HG03342 (cell line): ENCODE measurements around the gene SLC44A5.
"Not testable (repeated sequence)": the region's sequence is repeated elsewhere in the genome, so short reads cannot be mapped to it uniquely, and the experiment has no call there.

Experiments used
- ATAC-seq: cut with Tn5 transposase; IDR thresholded peaks from one replicate; pipeline ENCODE4 v1.9.1; 2021; ENCODE audit warnings: mild to moderate bottlenecking, moderate library complexity; ENCODE audit not compliant: unreplicated experiment

Gene SLC44A5

DNA sequence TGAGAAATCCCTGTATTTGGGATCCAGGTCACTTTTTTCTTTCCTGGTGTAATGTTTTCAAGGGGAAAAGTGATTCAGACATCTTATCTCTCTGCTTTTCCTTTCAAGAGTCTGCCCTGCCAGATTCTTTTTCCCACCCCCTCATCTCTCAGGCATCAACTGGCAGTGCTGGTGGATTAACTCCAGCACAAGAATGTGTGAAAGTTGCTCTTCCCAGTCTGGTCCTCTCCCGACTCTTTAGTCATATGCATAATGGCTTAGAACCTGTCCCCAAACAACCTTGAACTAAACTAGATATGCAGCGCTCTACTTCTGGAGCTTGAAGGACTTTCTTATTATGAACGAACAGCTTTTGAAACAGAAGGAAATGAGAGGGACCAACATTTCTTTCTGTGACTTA is 88.5 kb downstream of the SLC44A5 start:
- ATAC-seq: no peak

DNA sequence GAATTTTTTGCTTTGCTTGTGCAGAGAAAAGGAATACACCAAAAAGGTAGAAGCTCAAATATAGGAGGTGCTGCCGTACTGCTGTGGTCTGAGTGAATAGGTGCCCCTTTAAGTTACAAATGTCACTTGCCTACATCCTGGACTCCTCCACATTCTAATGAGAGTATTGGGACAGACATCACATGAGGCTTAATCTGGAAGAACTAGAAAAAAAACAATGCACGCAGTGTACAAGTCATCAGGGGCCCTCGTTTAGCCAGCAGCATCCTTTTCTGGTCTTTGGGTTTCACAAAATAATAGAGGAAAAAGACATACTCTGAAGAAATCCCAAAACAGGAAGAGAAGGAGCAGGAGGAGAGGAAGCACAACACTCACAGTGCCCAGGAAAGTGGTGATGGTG is 89.3 kb downstream of the SLC44A5 start:
- ATAC-seq: no peak

DNA sequence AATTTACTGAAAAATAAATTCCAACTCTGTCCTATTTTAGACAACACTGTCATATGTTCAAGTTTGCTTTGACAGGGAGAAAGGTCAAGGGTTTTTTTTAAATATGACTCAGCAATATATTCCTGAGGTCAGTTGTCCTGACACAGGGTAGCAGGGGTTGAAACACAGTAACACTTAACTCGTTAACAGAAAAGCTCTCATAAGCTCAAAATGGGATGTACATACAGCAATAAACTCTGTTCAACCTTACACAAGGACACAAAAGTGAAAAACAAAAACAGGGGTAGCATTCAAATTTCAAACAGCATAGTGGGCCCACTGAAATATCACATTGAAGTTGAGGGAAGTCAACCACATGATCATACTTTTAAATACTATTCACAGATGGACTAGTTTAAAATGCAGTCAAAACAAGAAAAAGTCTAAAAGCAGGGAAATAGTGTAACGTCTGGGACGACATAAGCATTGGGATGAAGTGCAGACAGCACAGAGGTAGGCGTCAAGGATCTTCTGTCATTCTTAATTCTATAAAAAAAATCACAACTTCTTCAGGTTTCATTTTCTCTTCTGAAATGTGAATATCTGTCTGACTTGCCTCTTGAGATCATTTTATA is 89.9 kb downstream of the SLC44A5 start:
- no peak for ATAC-seq

DNA sequence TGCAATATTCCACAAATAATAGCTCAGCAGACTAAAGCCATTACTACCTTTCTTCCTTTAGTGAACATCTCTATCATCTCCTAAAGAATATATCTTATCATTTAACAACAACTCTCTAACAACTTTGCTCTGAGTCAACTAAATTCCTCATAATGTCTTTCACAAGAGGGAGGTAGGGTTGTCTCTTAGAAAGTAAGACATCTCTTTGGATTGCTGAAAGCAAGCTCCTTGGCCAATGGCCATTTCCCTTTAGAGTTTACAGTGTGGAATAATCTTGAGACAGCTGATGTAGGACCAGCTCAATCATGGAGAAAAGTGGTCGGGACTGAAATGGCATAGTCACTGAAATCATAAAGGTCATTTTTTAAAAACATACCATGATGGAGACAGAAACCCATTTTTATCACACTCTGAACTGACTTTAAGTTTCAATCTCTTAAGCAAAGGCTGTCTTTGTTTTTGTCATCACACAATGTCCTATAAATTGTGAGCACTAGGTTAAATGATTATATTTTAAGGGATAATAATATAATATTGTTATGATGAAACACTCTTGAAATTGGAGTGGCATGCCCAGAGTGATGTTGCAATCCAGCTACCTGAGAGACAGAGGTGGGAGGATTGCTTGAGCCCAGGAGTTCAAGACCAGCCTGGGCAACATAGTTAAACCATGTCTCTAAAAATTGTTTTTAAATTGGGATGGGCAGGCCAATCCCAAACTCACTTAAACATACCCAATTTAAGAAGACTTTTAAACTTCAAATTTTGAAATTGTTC is 91.1 kb downstream of the SLC44A5 start:
- no peak for ATAC-seq

DNA sequence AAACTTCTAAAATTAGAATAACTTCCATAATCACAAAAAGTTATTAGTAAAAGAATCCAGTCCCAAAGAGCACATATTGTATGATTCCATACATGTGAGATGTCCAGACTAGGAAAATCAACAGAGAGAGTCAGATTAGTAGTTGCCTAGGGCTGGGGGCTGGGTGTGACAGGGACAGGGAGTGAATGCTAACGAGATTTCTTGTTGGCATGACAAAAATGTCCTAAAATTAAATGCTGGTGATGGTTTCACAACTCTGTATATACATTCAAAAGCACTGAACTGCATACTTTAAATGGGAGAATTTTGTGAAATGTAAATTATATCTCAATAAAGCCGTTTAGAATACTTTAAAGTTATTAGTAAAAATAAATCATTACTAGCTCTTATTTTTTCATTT is 92.2 kb downstream of the SLC44A5 start:
- ATAC-seq: no peak

DNA sequence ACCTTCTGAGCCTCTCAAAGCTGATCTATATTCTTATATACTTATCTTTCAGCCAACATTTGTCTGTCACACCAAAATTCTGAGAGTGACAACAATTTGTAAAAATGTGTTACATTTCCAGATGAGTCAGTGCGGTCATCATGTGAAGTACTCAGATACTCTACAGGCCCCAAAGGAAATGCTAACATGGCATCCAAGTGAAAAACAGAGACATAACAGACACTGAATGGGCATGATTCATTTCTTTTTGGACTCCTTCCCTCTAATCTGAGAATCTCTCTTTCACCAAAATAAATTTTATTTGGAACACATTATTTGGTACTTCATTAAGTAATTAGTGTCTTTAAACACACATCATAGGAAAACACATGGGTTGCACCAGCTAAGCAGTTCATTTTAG is 96.6 kb downstream of the SLC44A5 start:
- no peak for ATAC-seq

DNA sequence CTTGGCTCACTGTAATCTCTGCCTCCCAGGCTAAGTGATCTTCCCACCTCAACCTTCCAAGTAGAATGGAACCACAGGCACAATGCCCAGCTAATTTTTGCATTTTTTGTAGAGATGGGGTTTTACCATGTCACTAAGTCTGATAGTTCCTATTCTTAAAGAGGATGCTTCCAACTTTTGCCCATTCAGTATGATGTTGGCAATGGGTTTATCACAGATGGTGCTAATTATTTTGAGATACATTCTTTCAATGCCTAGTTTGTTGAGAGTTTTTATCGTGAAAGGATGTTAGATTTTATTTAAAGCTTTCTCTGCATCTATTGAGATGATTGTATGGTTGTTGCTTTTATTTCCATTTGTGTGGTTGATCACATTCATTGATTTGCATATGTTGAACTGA is 103.9 kb downstream of the SLC44A5 start:
- ATAC-seq: no peak

DNA sequence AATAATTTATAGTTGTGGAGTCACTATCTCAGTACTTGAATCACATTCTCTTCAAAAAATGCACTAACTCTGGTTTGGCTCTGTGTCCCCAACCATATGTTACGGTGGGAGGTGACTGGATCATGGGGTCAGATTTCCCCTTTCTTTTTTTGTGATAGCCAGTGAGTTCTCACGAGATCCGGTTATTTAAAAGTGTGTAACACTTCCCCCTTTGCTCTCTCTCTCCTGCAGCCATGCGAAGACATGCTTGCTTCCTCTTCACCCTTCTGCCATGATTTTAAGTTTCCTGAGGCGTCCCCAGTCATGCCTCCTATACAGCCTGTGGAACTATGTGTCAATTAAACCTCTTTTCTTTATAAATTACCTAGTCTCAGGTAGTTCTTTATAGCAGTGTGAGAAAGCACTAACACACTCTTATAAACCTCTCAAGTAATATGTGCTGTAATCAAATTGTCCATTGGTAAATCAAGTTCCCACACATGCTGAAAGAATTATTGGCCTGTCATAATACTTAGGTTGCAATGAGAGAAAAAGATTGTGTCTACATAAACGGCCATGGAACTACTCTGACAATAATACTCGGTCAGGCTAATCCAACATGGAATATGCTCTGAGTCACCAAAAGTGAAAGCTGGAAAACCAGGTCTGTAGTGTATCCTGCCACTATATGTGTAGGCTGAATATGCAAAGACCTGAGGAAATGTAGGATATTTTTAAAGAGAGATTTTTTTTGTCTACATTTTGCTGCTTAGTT is 107.5 kb downstream of the SLC44A5 start:
- no peak for ATAC-seq

DNA sequence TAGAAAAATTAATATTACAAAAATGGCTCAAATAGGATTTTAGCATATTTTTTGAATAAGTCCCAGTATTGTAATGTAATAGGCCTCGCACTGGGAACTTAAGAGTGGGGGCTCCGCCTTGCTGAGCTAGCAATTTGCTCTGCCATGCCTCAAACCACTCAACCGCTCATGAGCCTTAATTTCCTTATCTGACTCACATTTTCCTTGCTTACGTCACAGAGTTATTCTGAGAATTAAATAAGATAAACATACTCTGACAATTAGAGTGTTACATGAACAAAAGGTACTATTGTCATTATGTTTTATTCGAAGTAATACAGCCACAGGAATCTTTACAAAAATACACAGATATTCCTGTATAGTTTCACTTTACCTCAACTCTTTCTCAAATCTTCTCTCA is 108.1 kb downstream of the SLC44A5 start:
- no peak for ATAC-seq

DNA sequence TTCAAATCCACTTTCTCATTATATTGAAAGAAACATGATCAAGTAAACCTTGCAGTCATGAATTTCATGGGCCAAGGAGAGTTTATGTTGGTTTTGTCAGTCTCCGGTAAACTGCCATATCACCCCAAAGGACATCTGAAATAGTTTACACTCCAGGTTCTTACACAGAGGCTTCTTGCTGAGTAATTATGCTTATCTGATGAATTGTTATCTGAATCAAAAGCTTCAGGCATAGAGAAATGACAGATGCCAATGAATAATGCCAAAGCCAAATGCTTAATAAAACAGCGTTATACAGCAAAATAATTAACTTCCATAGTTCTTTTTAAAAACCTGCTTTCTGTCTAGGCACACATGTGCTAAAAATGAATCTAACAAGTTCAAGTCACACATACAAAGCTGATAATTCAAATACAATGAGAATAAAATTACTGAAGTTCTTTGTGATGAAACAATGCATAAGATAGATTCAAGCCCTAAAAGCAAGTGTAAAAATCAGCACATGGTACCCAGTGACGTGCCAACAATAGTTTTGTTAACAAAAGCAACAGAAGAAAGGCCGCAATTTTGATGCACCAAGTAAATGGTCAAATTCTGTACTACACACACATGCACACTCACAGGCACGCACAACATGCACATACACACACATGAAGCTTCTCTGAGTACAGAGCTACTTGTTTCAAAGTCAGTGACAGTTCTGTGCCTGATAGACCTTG is 109.2 kb downstream of the SLC44A5 start:
- ATAC-seq: no peak

DNA sequence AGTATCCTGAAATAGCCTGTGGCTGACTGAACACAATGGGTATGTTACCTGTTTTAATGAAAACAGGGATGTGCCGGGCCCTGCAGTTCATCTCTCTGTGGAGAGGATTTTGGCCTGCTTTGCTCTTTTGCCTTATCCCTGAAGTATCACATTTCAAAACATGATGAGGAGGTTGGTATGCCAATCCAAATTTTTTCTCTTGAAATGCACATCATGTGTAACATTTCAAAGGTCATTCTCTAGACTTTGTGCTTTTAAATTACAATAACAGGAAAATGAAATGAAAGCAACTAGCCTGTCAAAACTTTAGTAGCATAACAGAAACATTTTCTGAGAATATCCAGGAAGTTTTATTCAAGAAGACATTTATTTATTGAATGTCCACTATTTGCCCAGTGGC is 118.9 kb downstream of the SLC44A5 start:
- ATAC-seq: no peak

DNA sequence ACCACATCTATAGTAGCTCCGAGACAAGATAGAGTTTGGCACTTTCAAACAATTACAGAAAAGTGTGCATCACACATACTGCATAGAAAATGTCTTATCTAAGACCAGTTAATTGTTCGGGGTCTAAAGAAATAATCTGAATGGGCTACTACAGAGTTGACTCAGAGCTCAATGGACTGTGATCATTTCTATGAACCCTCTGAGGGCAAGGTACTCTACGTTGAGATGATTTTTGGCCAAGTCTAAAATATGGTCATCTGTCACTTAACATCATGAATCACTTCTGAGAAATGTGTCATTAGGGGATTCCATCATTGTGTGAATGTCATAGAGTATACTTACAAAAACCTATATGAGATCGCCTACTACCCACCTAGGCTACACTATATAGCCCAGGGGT is 123.5 kb downstream of the SLC44A5 start:
- no peak for ATAC-seq

DNA sequence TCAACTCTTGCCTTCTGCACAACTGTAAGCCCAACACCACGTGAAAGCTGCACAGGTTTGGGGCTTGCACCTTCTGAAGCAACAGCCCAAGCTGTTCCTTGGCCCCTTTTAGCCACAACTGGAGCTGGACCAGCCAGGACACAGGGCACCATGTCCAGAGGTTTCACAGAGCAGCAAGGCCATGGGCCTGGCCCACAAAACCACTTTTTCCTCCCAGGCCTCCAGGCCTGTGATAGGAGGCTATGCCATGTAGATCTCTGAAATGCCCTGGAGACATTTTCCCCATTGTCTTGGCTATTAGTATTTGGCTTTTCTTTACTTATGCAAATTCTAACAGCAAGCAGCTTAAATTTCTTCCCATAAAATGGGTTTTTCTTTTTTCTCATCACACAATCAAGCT is 126.1 kb downstream of the SLC44A5 start:
- ATAC-seq: no peak

DNA sequence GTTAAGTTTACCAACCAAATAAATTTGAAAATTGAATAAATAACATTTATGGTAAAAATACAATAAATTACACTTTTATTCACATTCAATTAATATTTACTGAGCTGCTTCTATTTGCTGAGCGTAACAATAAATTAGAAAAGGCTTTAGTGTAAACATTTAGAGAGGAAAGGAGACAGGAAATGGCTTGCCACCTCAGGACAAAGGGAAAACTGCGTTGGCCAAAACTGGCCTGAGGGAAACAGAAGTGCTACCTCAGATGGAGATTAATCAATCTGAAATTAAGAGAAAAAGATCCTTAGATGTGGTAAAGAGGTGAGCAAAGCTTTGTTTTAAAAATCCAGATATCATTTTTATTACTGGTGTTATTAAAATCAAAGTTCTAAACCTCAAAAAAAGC is 128.0 kb downstream of the SLC44A5 start:
- ATAC-seq: no peak

DNA sequence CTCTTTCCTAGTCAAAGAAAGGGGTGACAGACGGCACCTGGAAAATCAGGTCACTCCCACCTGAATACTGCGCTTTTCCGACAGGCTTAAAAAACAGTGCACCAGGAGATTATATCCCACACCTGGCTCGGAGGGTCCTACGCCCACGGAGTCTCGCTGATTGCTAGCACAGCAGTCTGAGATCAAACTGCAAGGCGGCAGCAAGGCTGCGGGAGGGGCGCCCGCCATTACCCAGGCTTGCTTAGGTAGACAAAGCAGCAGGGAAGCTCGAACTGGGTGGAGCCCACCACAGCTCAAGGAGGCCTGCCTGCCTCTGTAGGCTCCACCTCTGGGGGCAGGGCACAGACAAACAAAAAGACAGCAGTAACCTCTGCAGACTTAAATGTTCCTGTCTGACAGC is 134.4 kb downstream of the SLC44A5 start:
- not testable (repeated sequence) for ATAC-seq

DNA sequence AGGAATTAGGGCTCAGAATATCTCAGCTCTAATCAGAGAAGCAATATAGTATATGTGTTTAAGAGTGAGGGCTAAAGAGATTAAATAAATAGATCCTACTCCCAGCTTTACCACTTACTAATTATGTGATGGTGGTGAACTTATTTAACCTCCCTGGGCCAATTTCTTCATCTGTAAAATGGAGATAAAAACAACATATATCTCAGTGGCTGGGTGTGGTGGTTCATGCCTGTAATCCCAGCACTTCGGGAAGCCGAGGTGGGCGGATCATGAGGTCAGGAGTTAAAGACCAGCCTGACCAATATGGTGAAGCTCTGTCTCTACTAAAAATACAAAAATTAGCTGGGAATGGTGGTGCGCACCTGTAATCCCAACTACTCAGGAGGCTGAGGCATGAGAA is 135.2 kb downstream of the SLC44A5 start:
- ATAC-seq: no peak

DNA sequence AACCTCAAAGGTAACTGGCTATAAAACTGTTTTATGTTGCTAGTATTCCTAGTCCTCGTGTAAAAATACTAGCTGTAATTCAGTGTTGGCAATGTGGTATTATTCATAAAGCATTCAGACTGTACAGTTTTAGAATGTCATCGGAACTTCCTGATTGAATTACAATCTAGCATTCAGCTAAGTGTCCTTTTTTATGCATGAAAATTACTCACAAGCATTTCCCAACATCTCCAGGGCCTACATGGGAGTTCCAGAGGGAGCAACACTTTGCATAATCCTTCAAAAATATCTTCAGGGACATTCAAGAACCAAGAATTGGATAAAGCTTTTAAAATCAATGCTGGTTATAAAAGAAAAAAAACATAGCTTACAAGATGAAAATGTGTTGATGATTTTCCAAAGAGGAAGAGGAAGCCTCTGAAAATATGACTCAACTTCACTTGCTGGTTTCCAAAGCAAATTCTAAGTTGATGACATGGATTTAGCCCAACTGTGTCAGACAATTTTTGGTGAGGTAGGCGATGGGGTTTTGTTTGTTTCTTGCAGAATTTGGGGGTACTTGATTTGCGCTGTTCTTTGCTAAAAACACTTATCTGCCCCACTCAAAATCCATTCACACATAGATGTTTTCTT is 137.8 kb downstream of the SLC44A5 start:
- no peak for ATAC-seq

DNA sequence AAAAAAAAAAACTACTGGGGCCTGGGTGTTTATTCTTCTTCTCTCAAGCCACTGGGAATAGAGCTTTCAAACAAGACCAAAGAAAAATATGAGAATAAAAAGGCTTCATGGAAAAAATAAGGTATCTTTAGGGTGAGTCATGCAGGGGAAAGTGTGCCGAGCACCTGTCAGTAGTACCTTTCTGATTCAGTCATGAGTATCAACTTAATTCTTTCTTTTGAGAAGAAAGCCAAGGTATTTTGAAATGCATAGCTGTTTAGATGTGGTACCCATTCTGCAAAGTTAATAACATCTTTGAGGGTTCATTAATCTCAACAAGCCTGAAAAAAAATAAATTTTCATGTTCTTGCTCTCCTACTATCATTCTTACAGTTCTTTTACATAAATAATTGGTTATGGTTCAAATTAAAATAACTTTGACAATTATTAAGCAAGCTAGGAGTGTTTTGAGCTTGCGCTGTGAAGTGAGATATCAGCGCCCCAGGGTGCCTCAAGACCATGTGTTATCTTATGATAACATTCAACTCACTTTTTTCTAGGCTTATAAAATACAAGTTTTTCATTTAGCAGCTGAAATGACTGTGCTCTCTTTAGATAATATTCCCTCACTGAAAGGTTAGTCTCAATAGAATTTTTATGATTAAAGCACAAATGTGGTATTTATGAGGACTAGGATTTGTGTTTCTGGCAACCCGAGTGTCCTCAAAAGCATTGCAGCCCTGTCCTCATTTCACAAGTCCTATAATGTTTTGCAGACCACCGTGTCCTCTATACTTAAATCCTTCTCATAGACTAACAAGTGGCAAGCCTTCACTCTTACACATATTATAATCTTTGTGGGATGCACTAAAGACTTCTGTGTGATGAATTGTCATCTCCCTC is 138.6 kb downstream of the SLC44A5 start:
- no peak for ATAC-seq

DNA sequence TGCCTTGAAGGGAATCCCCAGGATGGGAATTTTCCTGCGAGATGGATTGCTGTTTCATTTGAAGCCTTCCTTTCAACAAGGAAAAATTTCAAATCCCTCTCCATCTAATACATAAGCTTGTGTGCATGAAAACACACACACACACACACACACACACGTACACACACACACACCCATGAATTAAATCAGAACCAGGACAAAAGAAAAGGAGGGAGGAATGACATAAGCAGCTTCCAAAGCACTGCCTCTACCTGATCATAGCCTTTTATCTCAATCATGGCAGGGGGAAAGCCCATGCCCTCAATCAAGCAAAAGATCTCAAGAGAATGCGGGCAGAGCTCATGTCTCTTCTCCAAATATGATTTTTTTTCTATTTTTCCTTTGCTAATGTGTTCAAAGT is 139.7 kb downstream of the SLC44A5 start:
- no peak for ATAC-seq

DNA sequence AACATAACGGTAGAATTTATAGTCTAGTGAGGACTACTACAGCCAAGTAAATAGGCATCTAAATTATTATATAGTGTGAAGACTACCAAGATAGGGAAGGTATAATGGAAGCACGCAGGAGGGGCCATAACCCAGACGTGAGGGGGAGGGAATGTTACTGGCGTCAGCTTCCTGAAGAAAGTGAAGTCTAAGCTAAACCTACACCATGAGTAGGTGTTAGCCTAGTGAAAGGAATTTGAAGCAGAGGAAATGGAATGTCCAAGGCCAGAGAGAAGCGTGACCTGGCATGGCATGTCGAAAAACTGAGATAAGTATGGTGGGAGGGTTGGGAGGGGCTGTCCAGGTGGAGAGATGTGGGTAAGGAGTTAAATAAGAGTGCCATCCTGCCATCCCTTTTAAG is 140.5 kb downstream of the SLC44A5 start:
- ATAC-seq: no peak
